Pancreas (tissue), 10 donors: ENCODE data around the gene CEACAM18. TPM values are rescaled to one million over a fixed set of nuclear protein-coding genes. Genes with fewer than 3 reads are reported as not detected.

Experiments used
- ATAC-seq, 4 donors: fragments of 200-7000 bp; cut with Tn5 transposase; one replicate each; pipeline versions ENCODE4 v1.8.0 to v1.9.1; 2020; ENCODE audit warnings: mild to moderate bottlenecking in 4 of 4, moderate library complexity in 4 of 4
- DNase-seq, 6 donors: peaks; one replicate each; pipeline ENCODE4 v3.0.0-alpha.2; 2020
- FAIRE-seq: peaks from 2 replicates; lab custom pipeline; 2012; peaks lifted over from hg19 to GRCh38; lab: Jason Lieb, UNC
- H3K27ac ChIP-seq, 4 donors: fragments of 200-600 bp; sonication (generic); 1 replicate in 3 of 4; 2 replicates in 1 of 4; pipeline versions ENCODE4 v1.5.0 to v1.8.0; 2020
- H3K27me3 ChIP-seq, 4 donors: fragments of 200-600 bp; one replicate each; pipeline ENCODE4 v1.8.0; 2021
- H3K36me3 ChIP-seq, 3 donors: fragments of 200-600 bp; sonication (generic) in 1 of 3; one replicate each; pipeline versions ENCODE4 v1.5.0 to v1.8.0; 2020 to 2021
- H3K4me1 ChIP-seq, 3 donors: fragments of 200-600 bp; one replicate each; pipeline ENCODE4 v1.8.0; 2021
- H3K4me3 ChIP-seq, 4 donors: fragments of 200-600 bp; sonication (generic) in 2 of 4; one replicate each; pipeline versions ENCODE4 v1.5.0 to v1.8.0; 2020 to 2021
- H3K9me3 ChIP-seq, 4 donors: fragments of 200-600 bp; one replicate each; pipeline ENCODE4 v1.8.0; 2021
- WGBS, 2 donors: extraction: QIAGEN DNeasy Blood & Tissue Kit; methylation state at CpG; one replicate each; pipeline ENCODE4 v1.1.7; 2013; 5-methylcytosine and 5-hydroxymethylcytosine counted together
- intact Hi-C, 3 donors: fragments of 100-400 bp; cut with DNase I; formaldehyde crosslinking; loops; one replicate each; pipeline versions ENCODE4 v1.11.1 to v1.14.2; 2022
- polyA plus RNA-seq, 2 donors: library from polyadenylated mRNA; stranded (reverse); fragments of 200-250 nt; gene quantifications; one replicate each; pipeline ENCODE4 v1.2.3, GENCODE V29; 2013
- total RNA-seq, 6 donors: library from RNA; stranded (reverse); fragmentation: NEBNext Ultra II Directional in 4 of 6; extraction: Animal tissue kit (Norgen Biotek cat#: 25700) in 4 of 6; gene quantifications; one replicate each; pipeline versions ENCODE4 v1.2.1 to v1.2.4, GENCODE V29; 2021 to 2023
- TF ChIP-seq, protein P1 (sequence below), 4 donors: fragments of 200-600 bp; sonication (generic) in 3 of 4; IDR thresholded peaks; one replicate each; pipeline versions ENCODE4 v1.5.0 to v1.8.0; 2021; ENCODE audit warnings: antibody characterized with exemption in 4 of 4
- donor health status: healthy with polysubstance abuse.
- donor health status: DM: no; HTN: no; CAD: no; lungs with moderate emphysema.
- donor health status: DM: no; HTN: no; CAD: no.
- donor health status: control.
- donor health status: control.
- donor health status: Bipolar disorder and iron deficiency.
- donor health status: DM: yes; HTN: yes; CAD: no.
- donor health status: DM: no; HTN: no; CAD: no.
- donor health status: DM: no; HTN: no; CAD: no.
- donor health status: DM: yes; HTN: yes; CAD: no.

CEACAM18 gene
- total and polyA plus RNA-seq, 8 donors = not detected

DNA sequence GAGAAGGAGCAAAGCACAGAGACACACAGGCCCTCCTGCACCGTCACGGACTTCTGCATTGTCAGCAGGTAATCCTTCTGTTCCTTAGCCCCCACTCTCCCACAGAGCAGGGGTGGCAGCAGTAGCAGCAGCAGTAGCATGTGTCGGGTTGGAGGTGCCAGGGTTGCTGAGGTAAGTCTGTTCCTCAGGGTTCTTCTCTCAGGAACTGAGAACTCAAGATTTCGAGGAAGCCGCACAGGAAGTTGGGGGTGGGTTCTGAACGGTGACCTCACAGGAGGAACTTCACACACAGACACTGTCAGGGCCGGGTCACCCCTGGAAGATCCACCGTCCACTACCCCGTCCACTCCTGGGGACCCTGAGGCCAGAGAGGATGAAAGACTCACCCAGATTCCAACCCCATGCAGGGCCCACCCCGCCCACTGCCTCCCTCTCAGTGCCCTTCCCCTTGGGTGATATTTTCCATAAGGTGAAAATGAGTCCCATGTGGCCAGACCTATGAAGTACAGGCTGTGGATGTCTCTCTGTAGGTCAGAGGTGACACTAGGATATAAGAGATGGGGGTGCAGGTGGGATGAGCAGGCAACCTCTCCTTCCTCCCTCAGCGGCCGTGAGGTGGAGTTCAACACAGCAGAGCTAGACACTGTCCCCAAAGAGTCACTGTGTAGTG is 23.4 kb downstream of the CEACAM18 start, which contains the start of gene SIGLEC12:
SIGLEC12 (minus strand) TSS at position 207 of the 670 bp plus-strand sequence; CDS start at position 140, 67 bp downstream.
- Histone ChIP-seq H3K27me3 (no peaks in the 10 kb centered on the region), H3K4me1 (no peaks in the 10 kb centered on the region), H3K9me3 (no peaks in the 10 kb centered on the region), H3K27ac (no peak within 1 kb of the TSS), H3K36me3 (no peaks in the 10 kb centered on the region), H3K4me3 (no peak within 1 kb of the TSS)
- intact Hi-C loops = no loop called here
- WGBS, 2 donors = 50 to 68% methylated on average over 12 of the region's 12 CpGs
- ATAC-seq (peak in 2 of 4 donors; percentile 70 to 78), FAIRE-seq (no peak), DNase-seq (peak in 1 of 6 donors; percentile 35)
- TF ChIP-seq, protein P1, sequence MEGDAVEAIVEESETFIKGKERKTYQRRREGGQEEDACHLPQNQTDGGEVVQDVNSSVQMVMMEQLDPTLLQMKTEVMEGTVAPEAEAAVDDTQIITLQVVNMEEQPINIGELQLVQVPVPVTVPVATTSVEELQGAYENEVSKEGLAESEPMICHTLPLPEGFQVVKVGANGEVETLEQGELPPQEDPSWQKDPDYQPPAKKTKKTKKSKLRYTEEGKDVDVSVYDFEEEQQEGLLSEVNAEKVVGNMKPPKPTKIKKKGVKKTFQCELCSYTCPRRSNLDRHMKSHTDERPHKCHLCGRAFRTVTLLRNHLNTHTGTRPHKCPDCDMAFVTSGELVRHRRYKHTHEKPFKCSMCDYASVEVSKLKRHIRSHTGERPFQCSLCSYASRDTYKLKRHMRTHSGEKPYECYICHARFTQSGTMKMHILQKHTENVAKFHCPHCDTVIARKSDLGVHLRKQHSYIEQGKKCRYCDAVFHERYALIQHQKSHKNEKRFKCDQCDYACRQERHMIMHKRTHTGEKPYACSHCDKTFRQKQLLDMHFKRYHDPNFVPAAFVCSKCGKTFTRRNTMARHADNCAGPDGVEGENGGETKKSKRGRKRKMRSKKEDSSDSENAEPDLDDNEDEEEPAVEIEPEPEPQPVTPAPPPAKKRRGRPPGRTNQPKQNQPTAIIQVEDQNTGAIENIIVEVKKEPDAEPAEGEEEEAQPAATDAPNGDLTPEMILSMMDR (IDR thresholded peaks at IDR 0.05) = no peak

DNA sequence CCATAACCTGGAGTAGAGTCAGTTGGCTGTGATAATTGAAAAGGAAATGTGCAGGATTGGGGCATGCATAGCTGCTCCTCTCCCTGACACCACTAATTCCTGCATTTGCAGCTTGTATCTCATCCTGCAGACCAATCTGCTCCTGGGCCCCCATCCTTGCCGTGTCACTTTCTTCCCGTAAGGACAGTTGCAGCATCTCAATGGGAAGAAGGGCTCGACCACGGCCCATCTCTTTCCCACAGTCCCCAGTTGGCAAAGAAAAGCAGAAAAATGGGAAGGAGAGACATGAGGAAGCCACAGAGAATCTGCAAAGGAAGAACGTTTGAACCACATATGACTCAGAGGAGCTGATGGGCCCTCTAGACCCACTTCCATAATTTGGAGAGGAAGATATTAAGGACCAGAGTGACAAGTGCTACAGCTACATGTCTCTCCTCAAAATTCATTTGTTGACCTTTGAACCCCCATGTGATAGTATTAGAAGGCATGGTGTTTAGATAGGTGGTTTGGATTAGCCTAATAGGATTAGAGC is 25.0 kb downstream of the CEACAM18 start:
- intact Hi-C loops = no loop called here
- 57 to 64% methylated on average over 5 of the region's 5 CpGs for WGBS, 2 donors
- Histone ChIP-seq H3K27me3 (no peaks in the 10 kb centered on the region), H3K36me3 (no peaks in the 10 kb centered on the region), H3K9me3 (no peaks in the 10 kb centered on the region), H3K4me1 (no peaks in the 10 kb centered on the region), H3K27ac (no peak overlapping the region), H3K4me3 (no peak overlapping the region)
- no peak for FAIRE-seq
- TF ChIP-seq, protein P1 (IDR thresholded peaks at IDR 0.05) = no peak
- no peak for DNase-seq
- peak in 1 of 4 donors; percentile 52 for ATAC-seq

DNA sequence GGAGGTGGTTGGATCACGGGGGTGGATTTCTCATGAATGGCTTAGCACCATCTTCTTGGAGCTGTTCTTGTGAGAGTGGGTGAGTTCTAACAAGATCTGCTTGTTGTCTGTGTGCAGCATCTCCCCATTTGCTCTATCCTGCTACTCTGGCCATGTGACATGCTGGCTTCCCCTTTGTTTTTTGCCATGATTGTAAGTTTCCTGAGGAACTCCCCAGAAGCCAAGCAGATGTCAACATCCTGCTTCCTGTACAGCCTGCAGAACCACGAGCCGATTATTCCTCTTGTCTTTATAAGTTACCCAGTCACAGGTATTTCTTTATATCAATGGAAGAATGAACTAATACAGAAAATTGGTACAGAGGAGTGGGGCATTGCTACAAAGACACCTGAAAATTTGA is 25.6 kb downstream of the CEACAM18 start:
- TF ChIP-seq, protein P1 (IDR thresholded peaks at IDR 0.05) = no peak
- FAIRE-seq = no peak
- DNase-seq = no peak
- no peaks in the 10 kb centered on the region for H3K36me3 ChIP-seq
- intact Hi-C loops = no loop called here
- no peaks in the 10 kb centered on the region for H3K9me3 ChIP-seq
- H3K27ac ChIP-seq = no peak overlapping the region
- H3K27me3 ChIP-seq = no peaks in the 10 kb centered on the region
- no peak for ATAC-seq
- no peak overlapping the region for H3K4me3 ChIP-seq
- no peaks in the 10 kb centered on the region for H3K4me1 ChIP-seq
- 36 to 37% methylated on average over 3 of the region's 3 CpGs for WGBS, 2 donors

DNA sequence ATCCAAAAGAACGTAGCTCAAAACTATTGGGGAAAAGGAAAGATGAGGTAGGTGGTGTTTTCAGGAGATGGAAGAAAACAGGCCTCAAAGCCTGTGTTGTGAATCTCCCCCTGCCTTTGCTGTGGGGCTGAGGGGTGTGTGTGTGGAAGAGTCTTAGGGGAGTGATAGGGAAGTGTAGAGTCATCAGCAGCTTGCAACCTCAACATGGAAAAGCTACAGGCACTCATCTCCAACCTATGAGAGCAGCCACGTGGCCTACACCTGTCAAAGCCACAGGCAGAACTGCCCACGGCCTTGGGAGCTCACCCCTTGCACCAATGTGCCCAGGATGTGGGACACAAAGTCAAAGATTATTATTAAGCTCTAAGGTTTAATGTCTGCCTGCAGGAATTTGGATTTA is 27.6 kb downstream of the CEACAM18 start:
- intact Hi-C loops = no loop called here
- Histone ChIP-seq H3K27me3 (no peaks in the 10 kb centered on the region), H3K9me3 (no peaks in the 10 kb centered on the region), H3K4me3 (no peak overlapping the region), H3K4me1 (no peaks in the 10 kb centered on the region), H3K36me3 (no peaks in the 10 kb centered on the region), H3K27ac (no peak overlapping the region)
- ATAC-seq (no peak), FAIRE-seq (no peak), DNase-seq (no peak)
- TF ChIP-seq, protein P1 (IDR thresholded peaks at IDR 0.05) = no peak
- WGBS, 2 donors = 24 to 30% methylated on average over 3 of the region's 3 CpGs

DNA sequence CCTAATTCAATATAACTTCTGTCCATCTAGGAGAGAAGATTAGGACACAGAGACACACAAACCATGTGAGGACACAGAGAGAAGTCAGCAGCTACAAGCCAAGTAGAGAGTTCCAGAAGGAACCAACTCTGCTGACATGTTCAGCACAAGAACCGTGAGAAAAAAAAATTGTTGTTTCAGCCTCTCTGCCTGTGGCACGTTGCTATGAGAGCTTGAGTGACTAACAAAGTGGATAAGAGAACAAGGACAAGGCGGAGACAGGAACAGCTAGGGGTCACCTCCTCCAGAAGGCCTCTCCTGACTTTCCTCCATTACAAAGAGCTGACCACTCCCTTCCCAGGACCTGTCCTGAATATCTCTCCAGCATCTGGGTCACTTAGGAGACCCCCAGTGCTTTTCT is 28.9 kb downstream of the CEACAM18 start:
- Histone ChIP-seq H3K4me1 (no peaks in the 10 kb centered on the region), H3K27me3 (no peaks in the 10 kb centered on the region), H3K36me3 (no peaks in the 10 kb centered on the region), H3K27ac (no peak overlapping the region), H3K9me3 (no peaks in the 10 kb centered on the region), H3K4me3 (no peak overlapping the region)
- intact Hi-C loops = no loop called here
- TF ChIP-seq, protein P1 (IDR thresholded peaks at IDR 0.05) = no peak
- FAIRE-seq = no peak
- 26 to 47% methylated on average over 3 of the region's 3 CpGs for WGBS, 2 donors
- DNase-seq = no peak
- ATAC-seq = peak in 2 of 4 donors; percentile 49 to 62
